HepG2 (cell line): ENCODE data around the gene ADH4. TPM values are rescaled to one million over a fixed set of nuclear protein-coding genes. Genes with fewer than 3 reads are reported as not detected.
A peak's percentile ranks its signal among the peaks of the same experiment; 100 is the strongest.

Experiments
- BCL3 ChIP-seq: sonication (generic); formaldehyde crosslinking; IDR thresholded peaks from 2 replicates; pipeline ENCODE4 v1.5.1; 2020; ENCODE audit warnings: mild to moderate bottlenecking, missing genetic modification reagents, moderate library complexity
- HNRNPLL ChIP-seq: fragments of 200-400 bp; formaldehyde crosslinking; IDR thresholded peaks from 2 replicates; pipeline ENCODE4 v1.6.1; 2017; ENCODE audit warnings: mild to moderate bottlenecking, low read depth, low read length; ENCODE audit not compliant: poor library complexity, severe bottlenecking
- KLF13 ChIP-seq: sonication (generic); formaldehyde crosslinking; IDR thresholded peaks from 2 replicates; pipeline ENCODE4 v1.4.0; 2020; ENCODE audit warnings: mild to moderate bottlenecking, missing genetic modification reagents
- RAD51 ChIP-seq: fragments of 450-650 bp; IDR thresholded peaks from 2 replicates; pipeline ENCODE4 v1.6.1; 2016; ENCODE audit warnings: borderline replicate concordance
- RFX5 ChIP-seq: IDR thresholded peaks from 2 replicates; pipeline ENCODE4 v1.6.1; 2011; ENCODE audit warnings: low read depth, low read length, improper control_type of control experiment
- ZNF234 ChIP-seq: sonication (generic); formaldehyde crosslinking; conservative IDR thresholded peaks from 2 replicates; pipeline ENCODE4 v1.5.1; 2020; ENCODE audit warnings: mild to moderate bottlenecking, missing genetic modification reagents
- ZNF512 ChIP-seq: sonication (generic); formaldehyde crosslinking; IDR thresholded peaks from 2 replicates; pipeline ENCODE4 v1.4.0; 2020; ENCODE audit warnings: mild to moderate bottlenecking, missing genetic modification reagents
- ZSCAN5A ChIP-seq: sonication (generic); formaldehyde crosslinking; IDR thresholded peaks from 2 replicates; pipeline ENCODE4 v1.8.0; 2022; ENCODE audit warnings: mild to moderate bottlenecking, missing genetic modification reagents, borderline replicate concordance
- polyA plus RNA-seq, 8 experiments: library from polyadenylated mRNA; depleted of rRNA in 3 of 8; stranded (reverse) in 7 of 8; unstranded in 1 of 8; fragments of >200 nt; fragmentation: Illumina TruSeq in 4 of 8; extraction: Trizol in 4 of 8; gene quantifications; 2 replicates each; pipeline versions ENCODE4 v1.2.1 to v1.2.3, GENCODE V29; 2011 to 2016; ENCODE audit warnings: low read depth in 4 of 8, missing spikeins in 1 of 8, mixed read lengths in 1 of 8; ENCODE audit not compliant: insufficient read depth in 1 of 8
- total RNA-seq, 5 experiments: library from RNA; depleted of rRNA; stranded (reverse); fragments of >200 nt; fragmentation: Illumina TruSeq; extraction: Trizol; gene quantifications; 2 replicates each; pipeline ENCODE4 v1.2.3, GENCODE V29; 2016; ENCODE audit warnings: low read depth in 1 of 5
- TF ChIP-seq, protein P1 (sequence below): sonication (generic); formaldehyde crosslinking; IDR thresholded peaks from 2 replicates; pipeline ENCODE4 v1.9.0; 2021; ENCODE audit warnings: missing genetic modification reagents, borderline replicate concordance
- TF ChIP-seq, protein P2 (sequence below): sonication (generic); formaldehyde crosslinking; IDR thresholded peaks from 2 replicates; pipeline ENCODE4 v1.4.0; 2020; ENCODE audit warnings: mild to moderate bottlenecking, missing genetic modification reagents
- TF ChIP-seq, protein P3 (sequence below): sonication (generic); formaldehyde crosslinking; IDR thresholded peaks from 2 replicates; pipeline ENCODE4 v1.5.1; 2020; ENCODE audit warnings: mild to moderate bottlenecking, missing genetic modification reagents, moderate library complexity
- TF ChIP-seq, protein P4 (sequence below): sonication (generic); formaldehyde crosslinking; IDR thresholded peaks from 2 replicates; pipeline ENCODE4 v1.8.0; 2022; ENCODE audit warnings: mild to moderate bottlenecking, missing genetic modification reagents, moderate library complexity

The ADH4 gene
- total and polyA plus RNA-seq, 2 of the 13 experiments (the other 11 are each of a cell fraction or from before 2014, with no cell fraction given), result 24.3 to 31.1 TPM

GRCh38 chr4:99088481-99089365 is 55.4 kb downstream of the ADH4 start, which contains the start of gene ADH5 (continued):
- TF ChIP-seq, protein P1, sequence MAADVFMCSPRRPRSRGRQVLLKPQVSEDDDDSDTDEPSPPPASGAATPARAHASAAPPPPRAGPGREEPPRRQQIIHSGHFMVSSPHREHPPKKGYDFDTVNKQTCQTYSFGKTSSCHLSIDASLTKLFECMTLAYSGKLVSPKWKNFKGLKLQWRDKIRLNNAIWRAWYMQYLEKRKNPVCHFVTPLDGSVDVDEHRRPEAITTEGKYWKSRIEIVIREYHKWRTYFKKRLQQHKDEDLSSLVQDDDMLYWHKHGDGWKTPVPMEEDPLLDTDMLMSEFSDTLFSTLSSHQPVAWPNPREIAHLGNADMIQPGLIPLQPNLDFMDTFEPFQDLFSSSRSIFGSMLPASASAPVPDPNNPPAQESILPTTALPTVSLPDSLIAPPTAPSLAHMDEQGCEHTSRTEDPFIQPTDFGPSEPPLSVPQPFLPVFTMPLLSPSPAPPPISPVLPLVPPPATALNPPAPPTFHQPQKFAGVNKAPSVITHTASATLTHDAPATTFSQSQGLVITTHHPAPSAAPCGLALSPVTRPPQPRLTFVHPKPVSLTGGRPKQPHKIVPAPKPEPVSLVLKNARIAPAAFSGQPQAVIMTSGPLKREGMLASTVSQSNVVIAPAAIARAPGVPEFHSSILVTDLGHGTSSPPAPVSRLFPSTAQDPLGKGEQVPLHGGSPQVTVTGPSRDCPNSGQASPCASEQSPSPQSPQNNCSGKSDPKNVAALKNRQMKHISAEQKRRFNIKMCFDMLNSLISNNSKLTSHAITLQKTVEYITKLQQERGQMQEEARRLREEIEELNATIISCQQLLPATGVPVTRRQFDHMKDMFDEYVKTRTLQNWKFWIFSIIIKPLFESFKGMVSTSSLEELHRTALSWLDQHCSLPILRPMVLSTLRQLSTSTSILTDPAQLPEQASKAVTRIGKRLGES (CRISPR knock-in tag), result 0 out of 2 replicates have a peak, but pooled peaks have one; percentile 44
- TF ChIP-seq, protein P2, sequence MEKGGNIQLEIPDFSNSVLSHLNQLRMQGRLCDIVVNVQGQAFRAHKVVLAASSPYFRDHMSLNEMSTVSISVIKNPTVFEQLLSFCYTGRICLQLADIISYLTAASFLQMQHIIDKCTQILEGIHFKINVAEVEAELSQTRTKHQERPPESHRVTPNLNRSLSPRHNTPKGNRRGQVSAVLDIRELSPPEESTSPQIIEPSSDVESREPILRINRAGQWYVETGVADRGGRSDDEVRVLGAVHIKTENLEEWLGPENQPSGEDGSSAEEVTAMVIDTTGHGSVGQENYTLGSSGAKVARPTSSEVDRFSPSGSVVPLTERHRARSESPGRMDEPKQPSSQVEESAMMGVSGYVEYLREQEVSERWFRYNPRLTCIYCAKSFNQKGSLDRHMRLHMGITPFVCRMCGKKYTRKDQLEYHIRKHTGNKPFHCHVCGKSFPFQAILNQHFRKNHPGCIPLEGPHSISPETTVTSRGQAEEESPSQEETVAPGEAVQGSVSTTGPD (CRISPR knock-in tag), result no peak
- peak; percentile 38 for TF ChIP-seq BCL3 (CRISPR knock-in tag)
- TF ChIP-seq HNRNPLL, result peak; percentile 27
- TF ChIP-seq, protein P3, sequence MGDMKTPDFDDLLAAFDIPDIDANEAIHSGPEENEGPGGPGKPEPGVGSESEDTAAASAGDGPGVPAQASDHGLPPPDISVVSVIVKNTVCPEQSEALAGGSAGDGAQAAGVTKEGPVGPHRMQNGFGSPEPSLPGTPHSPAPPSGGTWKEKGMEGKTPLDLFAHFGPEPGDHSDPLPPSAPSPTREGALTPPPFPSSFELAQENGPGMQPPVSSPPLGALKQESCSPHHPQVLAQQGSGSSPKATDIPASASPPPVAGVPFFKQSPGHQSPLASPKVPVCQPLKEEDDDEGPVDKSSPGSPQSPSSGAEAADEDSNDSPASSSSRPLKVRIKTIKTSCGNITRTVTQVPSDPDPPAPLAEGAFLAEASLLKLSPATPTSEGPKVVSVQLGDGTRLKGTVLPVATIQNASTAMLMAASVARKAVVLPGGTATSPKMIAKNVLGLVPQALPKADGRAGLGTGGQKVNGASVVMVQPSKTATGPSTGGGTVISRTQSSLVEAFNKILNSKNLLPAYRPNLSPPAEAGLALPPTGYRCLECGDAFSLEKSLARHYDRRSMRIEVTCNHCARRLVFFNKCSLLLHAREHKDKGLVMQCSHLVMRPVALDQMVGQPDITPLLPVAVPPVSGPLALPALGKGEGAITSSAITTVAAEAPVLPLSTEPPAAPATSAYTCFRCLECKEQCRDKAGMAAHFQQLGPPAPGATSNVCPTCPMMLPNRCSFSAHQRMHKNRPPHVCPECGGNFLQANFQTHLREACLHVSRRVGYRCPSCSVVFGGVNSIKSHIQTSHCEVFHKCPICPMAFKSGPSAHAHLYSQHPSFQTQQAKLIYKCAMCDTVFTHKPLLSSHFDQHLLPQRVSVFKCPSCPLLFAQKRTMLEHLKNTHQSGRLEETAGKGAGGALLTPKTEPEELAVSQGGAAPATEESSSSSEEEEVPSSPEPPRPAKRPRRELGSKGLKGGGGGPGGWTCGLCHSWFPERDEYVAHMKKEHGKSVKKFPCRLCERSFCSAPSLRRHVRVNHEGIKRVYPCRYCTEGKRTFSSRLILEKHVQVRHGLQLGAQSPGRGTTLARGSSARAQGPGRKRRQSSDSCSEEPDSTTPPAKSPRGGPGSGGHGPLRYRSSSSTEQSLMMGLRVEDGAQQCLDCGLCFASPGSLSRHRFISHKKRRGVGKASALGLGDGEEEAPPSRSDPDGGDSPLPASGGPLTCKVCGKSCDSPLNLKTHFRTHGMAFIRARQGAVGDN (CRISPR knock-in tag), result peak; percentile 84
- no peak for TF ChIP-seq ZNF234
- TF ChIP-seq ZSCAN5A (CRISPR knock-in tag), result 0 out of 2 replicates have a peak, but pooled peaks have one; percentile 57
- TF ChIP-seq, protein P4, sequence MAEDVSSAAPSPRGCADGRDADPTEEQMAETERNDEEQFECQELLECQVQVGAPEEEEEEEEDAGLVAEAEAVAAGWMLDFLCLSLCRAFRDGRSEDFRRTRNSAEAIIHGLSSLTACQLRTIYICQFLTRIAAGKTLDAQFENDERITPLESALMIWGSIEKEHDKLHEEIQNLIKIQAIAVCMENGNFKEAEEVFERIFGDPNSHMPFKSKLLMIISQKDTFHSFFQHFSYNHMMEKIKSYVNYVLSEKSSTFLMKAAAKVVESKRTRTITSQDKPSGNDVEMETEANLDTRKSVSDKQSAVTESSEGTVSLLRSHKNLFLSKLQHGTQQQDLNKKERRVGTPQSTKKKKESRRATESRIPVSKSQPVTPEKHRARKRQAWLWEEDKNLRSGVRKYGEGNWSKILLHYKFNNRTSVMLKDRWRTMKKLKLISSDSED (CRISPR knock-in tag), result no peak
- TF ChIP-seq RAD51, result no peak
- TF ChIP-seq KLF13 (CRISPR knock-in tag), result no peak
- TF ChIP-seq ZNF512, result 0 out of 2 replicates have a peak, but pooled peaks have one; percentile 33
- no peak for TF ChIP-seq RFX5
